Measurements from ENCODE around the gene SHROOM3.

The SHROOM3 gene

DNA sequence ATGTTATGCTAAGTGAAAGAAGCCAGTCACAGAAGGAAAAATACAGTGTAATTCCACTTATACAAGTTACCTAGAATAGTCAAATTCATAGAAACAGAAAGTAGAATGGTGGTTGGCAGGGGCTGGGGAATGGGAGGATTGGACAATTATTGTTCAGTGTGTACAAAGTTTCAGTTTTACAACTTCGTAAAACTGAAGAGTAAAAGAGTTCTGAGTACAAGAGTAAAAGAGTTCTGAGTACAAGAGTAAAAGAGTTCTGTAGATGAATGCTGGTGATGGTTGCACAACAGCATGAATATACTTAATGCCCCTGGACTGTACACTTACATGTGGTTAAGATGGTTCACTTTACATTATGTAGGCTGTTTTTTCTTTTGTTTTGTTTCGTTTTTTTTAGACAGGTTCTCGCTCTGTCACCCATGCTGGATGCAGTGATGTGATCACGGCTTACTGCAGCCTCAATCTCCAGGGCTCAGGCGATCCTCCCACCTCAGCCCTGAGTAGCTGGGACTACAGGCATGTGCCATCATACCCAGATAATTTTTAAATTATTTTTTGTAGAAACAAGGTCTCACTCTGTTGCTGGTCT, 232.0 kb downstream of the SHROOM3 start:
- FAIRE-seq: no peak

DNA sequence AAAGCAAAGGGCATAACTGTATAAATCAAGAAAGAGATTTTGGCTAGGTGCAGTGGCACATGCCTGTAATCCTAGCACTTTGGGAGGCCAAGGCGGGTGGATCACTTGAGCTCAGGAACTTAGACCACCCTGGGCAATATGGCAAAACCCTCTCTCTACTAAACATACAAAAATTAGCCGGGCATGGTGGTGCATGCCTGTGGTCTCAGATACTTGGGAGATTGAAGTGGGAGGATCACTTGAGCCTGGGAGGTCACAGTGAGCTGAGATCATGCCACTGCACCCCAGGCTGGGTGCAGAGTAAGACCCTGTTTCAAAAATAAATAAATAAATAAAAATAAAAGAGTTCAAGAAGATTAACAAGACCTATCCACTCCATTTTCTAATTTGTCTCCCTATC, 235.6 kb downstream of the SHROOM3 start:
- no peak for FAIRE-seq

DNA sequence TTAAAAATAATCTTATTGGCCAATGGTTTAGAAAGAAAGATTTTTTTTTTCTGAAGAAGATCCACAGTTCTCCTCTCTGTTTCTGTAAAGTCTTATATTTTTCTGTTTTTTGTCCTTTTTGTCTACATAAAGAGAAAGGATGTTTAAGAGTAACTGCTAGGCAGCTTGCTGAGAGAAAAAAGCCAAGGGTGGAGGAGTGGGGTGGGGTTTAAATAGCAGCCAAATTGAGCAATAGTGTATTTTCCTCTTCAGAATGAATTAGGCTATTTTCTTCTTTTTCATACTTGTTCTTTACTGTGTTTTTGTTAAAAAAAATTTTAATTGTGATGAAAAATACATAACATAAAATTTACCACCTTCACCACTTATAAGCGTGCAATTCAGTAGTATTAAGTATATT, 238.3 kb downstream of the SHROOM3 start:
- FAIRE-seq: no peak

DNA sequence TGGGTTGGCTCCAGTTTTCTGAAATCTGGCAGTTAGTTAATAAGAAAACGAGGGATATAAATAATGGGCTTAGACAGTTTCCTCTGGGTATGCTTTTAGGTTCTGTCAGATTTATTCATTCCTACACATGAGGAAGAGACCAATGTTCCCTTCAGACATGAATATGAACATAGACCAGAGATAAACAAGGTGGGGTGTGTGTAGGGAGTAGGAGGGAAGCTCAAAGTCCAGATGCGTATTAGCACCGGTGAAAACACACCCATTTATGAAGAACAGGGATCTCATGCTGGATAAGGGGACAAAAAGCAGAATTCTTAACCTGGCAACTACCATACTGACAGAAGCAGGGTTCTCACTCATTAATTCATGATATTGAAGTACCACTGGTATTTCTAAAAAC, 240.0 kb downstream of the SHROOM3 start:
- FAIRE-seq: no peak

DNA sequence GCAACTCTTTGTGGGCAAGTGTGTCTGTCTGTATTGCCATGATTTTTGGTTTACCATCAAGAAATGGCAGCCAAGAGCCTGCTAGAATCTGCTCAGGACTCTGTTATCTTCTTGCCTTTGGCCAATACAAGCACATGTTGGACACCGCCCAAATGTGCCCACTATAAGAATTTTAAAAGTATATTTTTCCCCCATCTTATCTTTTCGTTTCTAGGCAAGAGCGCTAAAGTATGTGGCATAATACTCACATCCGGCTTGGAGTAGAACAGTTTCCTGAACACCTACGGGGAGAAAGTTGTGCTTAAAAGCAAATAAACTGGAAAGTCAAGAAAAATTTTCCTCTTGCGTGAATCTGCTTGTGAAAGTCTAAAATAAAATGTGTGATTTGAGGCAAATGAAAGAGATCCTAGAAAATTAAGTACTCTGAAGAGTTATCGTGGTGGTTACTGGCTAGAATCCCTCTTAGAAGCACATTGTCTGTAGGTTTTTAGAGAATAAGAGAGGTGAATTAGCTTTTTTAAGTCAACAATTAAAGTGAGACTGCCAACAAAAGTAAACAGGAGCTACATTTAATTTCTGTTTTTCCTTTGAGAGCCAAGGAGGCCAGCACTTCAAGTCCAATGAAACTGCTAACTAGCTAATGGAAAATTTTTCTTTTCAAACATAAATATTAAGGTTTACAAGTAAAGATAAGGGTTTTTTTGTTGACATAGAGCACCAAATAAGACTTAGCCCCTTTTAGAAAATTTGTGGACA, 242.7 kb downstream of the SHROOM3 start:
- FAIRE-seq: peak; percentile 37

DNA sequence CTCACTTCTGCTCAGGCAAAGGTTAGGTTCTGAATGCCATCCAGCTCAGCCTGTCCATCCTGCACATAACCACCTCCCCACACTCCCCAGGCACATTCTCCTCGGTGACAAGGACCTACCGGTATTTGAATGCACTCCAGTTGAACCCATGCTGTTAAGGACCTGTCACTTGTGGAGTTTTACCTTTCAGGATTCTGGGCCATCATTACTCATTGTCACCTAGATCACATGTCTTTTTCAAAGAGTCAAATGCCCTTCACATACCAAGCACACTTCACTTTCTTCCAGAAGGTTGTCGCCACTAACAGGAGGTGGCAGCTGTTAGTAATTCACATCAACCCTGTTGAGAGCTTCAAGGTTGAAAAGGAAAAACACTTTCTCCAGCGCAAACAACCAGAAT, 244.7 kb downstream of the SHROOM3 start:
- no peak for FAIRE-seq

DNA sequence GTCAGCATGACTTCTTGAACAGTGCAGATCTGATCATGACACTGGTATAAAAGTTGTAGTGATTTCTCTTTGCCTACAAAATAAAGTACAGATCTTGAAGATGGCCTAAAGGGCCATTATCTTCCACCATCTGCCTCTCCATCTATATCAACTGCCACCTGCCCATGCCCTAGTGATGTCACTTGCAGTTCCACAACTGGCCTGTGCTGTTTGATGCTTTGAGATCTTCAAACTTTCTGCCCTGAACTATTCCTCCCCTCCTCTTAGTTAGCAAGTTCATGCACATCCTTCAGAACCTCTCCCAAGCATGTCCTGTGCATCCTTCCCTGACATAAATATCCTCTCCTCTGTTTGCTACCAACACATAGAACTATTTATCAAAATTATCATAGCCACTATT, 245.9 kb downstream of the SHROOM3 start:
- FAIRE-seq: no peak

DNA sequence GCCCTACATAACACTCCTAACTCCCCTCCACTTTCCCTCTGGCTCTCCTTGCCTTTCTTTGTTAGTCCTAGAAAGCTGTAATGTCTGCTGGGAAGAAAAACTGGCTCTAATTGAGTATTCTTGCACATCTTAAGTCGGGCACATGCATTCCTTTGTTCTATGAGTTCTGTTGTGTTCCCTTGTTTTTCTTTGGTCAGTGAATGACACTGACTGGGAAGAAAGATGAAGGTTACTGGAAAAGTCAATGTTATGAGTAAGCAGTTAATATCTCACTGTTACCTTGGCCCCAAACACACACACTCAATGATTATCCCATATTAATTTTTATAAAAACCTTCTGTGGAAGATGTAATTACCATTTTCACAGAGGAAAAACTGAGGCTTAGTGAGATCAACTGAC, 247.0 kb downstream of the SHROOM3 start:
- no peak for FAIRE-seq

DNA sequence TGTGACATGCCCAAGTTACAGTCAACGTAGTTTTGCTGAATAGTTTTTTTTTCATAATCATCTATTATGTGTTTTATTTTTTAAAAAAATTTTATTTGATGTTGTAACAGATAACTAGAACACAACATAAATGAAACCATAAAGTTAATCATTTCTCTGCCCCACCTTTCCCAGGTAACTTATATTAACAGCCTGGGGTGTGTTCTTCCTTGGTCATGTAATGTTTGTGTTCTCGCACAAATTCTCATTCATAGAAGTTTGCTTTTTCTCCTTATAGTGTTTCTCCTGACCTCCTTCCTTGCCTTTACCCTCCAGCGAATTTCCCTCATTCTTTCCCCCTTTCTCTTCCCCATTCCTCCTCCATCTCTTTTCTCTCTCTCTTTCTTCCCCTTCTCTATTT, 248.1 kb downstream of the SHROOM3 start:
- FAIRE-seq: no peak

DNA sequence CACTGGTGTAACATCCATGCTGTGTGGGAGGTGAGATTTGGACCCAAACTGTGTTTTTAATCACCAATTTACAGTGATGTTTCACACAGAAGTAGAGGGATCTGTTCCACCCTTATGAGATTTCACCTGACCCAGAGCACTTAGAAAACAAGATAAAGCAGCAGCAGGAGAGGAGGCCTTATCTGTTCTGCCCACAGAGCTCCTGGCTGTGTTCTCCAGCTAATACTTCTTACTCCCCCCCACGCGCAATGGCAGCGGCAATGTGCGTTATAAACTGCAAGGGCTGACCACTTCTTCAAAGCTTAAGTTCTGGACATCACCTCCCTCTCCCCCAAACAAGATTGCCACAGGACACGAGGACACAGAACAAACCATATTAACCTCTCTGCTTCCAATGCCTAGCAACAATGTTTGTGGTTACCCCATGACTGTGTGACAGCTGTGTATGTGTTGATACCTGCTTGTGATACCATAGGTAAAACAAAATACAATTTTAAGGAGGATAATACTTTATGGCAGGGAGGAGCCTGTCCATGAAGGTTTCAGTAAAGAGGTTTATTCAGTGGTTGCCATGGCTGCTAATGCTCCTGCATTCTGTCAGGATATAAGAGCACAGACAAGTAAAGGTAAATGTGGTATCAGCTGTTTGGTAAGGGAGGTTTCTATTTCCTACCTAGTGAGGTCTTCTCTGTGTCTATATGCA, 252.9 kb downstream of the SHROOM3 start:
- FAIRE-seq: no peak

DNA sequence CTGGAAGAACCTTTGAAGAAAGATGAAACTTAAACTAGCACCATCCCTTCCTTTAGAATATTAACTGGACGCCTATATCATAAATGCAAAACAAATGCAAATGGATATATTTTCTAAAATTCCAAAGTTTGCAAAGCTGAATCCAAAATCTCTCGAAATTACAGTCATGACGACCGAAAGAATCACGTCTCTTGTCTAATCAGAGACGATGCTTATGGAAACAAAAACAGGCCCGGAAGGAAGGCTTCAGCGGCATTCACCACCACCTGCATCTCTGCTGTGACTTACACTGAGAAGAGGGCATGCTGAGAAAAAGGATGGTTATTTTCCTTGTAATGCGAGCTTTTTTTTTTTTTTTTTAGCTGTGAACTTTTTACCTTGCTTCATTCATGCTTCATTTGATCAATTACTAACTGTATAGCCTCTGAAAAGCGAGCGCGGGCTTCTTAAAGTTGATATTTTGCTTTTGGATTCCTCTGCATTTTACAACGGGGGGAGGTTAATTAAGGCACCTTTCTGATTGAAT, 253.7 kb downstream of the SHROOM3 start:
- FAIRE-seq: no peak

DNA sequence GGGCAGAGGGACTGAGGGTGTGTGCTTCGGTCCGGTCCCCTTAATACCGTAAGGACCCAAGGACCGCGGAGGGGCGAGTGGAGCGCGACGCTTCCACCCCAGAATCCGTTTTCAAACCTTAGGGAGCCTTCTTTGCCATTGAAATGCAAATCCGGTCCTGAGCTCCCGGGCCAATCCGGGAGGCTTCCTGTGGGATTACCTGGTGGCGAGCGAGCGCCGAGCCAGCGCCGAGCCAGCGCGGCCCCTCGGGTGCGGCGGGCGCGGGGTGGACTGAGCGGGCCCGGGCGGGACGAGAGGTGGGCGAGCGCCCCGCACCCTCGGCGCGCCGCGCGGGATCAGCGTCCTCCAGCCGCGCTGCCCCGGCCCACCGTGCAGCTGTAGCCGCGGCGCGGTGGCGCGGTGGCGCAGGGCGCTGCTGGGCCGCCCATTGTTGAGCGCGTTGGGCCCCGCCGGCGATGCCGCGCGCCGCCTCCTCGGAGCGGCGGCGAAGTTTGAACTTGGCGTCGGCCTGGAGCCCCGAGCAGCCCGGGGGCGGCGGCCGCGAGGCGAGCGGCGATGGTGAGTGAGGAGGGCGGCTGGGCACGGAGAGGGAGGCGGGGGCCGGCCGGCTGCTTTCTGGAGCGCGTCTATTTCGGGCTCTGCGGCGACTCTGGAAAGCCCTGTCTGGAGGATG, 254.3 kb downstream of the SHROOM3 start:
- FAIRE-seq: no peak

DNA sequence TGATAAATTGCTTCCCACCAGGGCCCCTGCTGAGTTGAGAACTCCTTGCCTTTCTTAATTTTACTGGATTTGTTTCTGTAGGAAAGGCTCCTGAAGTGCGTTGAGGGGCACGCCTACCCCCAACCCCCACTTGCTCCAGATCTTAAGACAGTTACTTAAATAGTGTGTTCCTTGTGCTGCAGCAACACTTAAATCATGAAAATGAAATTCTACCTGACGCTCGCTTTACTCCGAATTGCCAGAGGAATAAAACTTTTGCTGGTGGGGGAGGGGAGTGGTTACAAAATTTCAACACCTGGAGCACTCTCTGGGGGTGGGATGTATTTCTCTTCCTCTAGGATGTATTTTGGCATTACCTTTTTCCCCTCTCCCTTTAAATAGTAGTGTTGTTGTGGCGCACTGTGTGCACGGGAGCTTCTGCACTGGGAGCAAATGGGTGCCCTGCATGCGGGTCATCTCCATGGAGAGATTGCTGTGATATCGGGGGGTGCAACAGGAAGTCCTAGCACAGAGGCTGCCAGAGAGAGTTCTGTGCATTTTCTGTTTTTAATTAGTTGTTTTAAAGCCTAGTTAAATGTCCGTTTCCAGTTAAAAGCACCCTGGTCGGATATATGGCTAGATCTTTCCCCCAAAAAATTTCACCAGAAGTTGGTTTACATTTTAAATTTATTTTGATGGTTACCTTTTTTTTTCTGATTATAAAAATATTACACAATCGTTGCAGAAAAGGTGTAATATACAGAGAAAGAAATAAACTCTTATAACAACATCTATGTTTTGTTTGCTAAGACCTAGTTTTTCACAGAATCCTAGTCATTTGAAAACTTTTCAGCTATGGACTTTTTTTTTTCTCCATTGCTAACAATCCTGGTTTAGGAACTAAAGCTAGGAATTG, 255.2 kb downstream of the SHROOM3 start:
- peak; percentile 41 for FAIRE-seq

DNA sequence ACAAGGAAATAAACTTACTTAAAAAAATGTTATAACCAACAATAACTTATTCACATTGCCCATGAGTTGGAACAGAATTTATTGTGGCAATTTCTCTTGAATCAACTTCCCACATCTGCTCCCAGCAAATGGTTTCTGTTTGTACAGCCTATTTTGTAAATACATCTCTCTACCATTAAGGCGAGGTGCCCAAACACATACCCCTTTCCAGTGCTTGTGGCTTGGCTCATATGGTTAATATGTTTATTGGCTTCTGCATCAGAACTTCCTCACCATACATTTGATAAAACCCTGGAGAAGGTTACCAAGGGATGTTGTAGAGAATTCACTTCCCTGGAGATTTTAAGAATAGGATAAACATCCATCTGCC, 255.9 kb downstream of the SHROOM3 start:
- FAIRE-seq: peak; percentile 45

DNA sequence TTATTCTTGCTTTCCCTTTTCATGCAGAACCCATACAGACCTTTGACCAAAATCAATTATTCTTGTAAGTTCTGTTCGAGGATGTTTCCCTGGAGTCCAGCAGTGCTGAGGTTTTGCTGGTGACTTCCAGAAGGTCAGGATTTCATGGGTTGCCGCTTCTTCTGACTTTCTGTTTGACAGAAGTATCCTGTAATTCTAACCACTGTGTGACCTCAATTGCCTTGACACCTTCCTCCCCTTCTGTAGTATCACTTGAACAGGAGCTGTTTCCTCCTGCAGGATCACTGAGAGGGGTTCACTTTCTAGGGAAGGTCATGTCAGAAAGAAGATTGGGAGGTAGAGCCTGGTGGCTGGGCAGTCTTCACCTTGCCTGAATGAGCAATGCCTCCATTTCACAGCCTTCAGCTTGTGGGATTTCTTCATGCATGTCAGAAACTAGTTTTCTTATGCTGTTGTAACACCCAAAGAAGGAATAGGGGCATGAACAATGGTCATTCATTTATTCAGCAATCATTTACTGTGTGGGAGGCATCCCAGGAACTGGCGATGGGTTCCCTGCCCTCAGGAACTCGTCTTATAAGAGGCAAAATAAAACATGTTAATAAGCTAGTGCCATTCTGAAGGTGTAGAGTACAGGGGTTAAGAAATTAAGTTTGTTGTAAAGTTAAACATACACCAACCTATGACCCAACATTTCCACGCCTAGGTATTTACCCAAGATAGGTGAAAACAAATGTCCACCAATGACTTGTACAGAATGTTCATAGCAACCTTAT, 257.0 kb downstream of the SHROOM3 start:
- no peak for FAIRE-seq

DNA sequence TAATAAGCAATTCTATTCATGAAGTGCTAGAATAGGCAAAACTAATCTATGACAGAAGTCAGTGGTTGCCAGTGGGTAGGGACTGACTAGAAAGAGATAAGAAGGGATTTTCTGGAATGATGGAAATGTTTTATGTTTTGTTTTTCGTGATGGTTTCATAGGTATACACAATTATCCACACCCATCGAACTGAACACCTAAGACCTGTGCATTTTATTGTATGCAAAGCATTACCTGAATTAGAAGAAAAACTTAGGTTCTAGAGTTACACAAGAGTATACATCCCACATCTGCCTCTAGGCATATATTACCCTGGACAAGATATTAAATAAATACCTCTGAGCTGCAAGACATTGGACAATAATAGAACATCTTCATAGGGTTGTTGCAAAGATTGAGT, 257.7 kb downstream of the SHROOM3 start:
- FAIRE-seq: no peak

DNA sequence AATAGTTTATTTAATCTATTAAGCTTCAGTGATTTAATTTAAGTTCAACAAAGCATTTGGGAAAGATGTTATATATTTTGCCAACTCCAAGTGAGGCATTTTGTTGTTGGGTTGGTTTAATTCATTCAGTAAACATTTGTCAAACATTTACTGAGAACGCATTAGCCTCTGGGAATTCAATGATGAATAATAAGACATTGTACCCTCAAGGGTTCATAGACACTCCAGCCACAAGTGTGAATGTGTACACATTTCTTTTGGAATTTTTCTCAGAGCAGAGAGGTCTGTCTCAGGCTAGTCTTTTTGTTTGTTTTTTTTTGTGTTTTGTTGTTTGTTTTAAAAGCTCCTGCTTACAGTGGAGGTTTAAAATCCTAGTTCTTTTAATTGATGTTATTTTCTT, 259.0 kb downstream of the SHROOM3 start:
- peak; percentile 58 for FAIRE-seq

DNA sequence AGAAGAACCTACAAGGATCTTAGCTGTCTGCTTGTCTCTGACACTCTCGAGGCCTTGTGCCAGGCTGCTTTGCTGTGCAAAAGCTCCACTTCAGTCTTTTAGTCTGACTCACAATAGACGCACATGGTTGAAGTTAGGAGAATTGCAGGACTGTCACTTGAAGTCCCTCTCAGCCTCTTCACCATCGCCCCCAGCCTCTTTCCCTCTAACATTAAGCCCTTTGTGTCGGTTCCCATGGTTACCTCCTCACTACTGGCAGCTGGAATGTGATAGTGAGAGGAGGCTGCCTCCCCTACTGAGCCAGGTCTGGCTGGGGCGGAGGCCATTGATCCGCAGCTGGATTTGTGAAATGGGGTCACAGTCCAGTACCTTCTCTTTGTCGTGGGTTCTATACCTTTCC, 261.1 kb downstream of the SHROOM3 start:
- no peak for FAIRE-seq

DNA sequence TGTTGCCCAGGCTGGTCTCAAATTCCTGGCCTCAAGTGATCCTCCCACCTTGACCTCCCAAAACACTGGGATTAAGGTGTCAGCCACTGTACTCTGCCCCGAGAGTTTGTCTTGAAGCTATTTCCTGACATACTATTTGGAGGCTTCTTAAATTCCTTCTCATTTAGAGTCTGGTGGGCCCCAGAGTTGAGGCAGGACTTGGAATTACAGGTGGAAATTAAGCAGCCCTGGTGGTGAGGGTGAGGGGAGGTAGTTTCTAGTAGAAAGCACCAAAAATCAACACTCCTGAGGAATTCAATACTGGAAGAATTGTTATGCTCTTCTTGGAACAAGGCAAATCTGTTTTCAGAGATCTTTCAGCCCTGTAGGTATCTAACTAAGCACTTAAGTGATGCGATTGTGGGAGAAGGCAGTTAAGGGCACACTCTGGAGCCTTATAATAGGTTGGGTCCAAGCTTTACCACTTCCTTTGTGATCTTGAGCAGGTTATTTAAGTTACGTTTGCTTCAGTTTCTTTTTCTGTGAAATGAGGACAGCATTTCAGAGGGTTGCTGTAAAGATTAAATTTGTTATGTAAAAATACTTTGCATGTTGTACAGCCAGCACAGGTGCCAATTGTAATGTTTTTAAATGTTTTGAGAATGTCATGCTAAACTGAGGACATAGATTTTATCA, 262.2 kb downstream of the SHROOM3 start:
- FAIRE-seq: no peak

DNA sequence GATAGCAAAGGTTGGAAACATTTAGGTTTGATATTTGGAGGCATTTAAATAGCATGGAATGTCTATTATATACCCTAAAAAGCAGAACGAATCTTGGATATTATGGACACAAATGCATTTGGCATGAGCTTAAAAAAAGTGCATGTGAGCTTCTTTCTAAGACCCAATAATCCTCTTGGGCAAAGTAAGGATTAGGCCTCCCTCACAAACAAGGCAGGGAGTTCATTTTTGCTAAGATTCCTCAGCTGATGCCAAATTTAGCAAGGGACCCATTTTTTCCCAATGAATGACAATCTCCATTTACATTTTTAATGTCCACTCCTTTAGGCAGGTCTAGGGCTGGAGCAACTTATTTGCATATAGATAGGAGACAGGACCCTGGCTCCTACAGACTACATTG, 263.1 kb downstream of the SHROOM3 start:
- FAIRE-seq: no peak

DNA sequence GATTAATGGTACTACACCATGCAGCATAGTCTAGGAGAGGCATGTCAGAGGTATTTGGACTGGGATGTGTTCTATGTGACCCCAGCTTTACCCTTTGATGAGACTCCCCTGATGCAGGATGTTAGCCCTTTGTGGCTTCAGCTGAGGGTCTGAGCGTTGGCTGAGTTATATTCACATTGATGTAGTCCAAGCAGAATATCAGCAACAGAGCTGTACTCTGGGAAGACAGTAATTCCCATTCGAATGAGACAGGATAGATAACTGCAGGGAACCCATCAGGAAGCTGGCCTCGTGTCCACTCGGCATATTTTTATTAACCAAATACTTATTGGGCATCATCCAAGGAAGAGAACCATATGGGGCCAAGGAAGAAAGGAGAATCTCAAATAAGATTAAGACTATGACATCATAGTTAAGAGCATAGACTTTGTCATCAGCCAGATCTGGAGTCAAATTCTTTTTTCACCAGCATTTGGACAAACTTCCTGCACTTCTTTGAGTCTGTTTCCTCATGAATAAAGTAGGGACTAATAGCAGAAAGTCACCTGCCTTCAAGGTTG, 264.8 kb downstream of the SHROOM3 start:
- FAIRE-seq: no peak

Data from endometrium (tissue), 2 donors.